ENCODE data around the gene CATSPERB. TPM values are rescaled to one million over a fixed set of nuclear protein-coding genes. Genes with fewer than 3 reads are reported as not detected.
"Not testable (repeated sequence)": the region's sequence is repeated elsewhere in the genome, so short reads cannot be mapped to it uniquely, and the experiment has no call there.

CATSPERB gene
- total RNA-seq, 2 donors from 2014 or later, result 2.2 to 2.9 TPM

GRCh38 chr14:91595736-91596135 is 136.2 kb downstream of the CATSPERB start:
- no peaks in the 10 kb centered on the region for H3K9me3 ChIP-seq

GRCh38 chr14:91593957-91594356 is 137.9 kb downstream of the CATSPERB start:
- H3K27ac ChIP-seq; H3K9ac ChIP-seq (ENCODE audit: low read depth in 2 of 2, low read length in 2 of 2); H3K9me3 ChIP-seq; DNase-seq; H3K27me3 ChIP-seq; intact Hi-C loops (cut with DNase I); H3K36me3 ChIP-seq; H3K4me3 ChIP-seq; H3K4me1 ChIP-seq: not testable (repeated sequence)

More at GRCh38 chr14:91595736-91596135, 136.2 kb downstream of the CATSPERB start:
- TF ChIP-seq, protein P1, sequence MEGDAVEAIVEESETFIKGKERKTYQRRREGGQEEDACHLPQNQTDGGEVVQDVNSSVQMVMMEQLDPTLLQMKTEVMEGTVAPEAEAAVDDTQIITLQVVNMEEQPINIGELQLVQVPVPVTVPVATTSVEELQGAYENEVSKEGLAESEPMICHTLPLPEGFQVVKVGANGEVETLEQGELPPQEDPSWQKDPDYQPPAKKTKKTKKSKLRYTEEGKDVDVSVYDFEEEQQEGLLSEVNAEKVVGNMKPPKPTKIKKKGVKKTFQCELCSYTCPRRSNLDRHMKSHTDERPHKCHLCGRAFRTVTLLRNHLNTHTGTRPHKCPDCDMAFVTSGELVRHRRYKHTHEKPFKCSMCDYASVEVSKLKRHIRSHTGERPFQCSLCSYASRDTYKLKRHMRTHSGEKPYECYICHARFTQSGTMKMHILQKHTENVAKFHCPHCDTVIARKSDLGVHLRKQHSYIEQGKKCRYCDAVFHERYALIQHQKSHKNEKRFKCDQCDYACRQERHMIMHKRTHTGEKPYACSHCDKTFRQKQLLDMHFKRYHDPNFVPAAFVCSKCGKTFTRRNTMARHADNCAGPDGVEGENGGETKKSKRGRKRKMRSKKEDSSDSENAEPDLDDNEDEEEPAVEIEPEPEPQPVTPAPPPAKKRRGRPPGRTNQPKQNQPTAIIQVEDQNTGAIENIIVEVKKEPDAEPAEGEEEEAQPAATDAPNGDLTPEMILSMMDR (IDR thresholded peaks at IDR 0.05), result no peak
- Histone ChIP-seq H3K27me3 (no peaks in the 10 kb centered on the region), H3K9ac (ENCODE audit: low read depth in 2 of 2, low read length in 2 of 2) (no peak overlapping the region), H3K4me1 (no peaks in the 10 kb centered on the region), H3K27ac (no peak overlapping the region), H3K4me3 (no peak overlapping the region), H3K36me3 (no peaks in the 10 kb centered on the region)
- intact Hi-C loops (cut with DNase I), result no loop called here
- no peak for DNase-seq

GRCh38 chr14:91586410-91586809 is 145.5 kb downstream of the CATSPERB start:
- TF ChIP-seq, protein P1 (IDR thresholded peaks at IDR 0.05), result no peak
- no peaks in the 10 kb centered on the region for H3K9me3 ChIP-seq
- no peak overlapping the region for H3K4me3 ChIP-seq
- no peaks in the 10 kb centered on the region for H3K27me3 ChIP-seq
- no peak overlapping the region for H3K27ac ChIP-seq
- DNase-seq, result no peak
- no peak overlapping the region for H3K9ac ChIP-seq (ENCODE audit: low read depth in 2 of 2, low read length in 2 of 2)
- intact Hi-C loops (cut with DNase I), result no loop called here
- H3K36me3 ChIP-seq, result no peaks in the 10 kb centered on the region
- no peaks in the 10 kb centered on the region for H3K4me1 ChIP-seq

DNA sequence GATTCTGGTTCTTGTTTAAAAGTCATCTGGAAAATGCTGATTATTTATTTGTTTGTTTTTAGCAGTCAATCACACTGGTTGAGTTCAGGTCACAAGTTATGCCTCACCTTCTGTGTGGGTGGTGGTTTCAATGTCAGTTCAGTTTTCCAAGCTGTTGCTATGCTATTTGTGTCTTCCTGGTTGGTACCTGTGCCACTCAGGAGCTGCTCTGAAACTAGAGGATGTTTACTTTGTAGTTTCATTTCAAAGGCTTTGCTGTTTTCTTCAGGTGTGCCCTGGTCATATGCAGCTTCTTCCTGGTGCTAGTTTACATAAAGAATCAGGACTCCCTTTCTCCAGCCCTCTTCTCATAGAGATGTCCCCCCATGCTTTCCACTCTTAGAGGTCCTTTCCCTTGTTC is 146.0 kb downstream of the CATSPERB start:
- Histone ChIP-seq H3K9ac (ENCODE audit: low read depth in 2 of 2, low read length in 2 of 2) (no peak overlapping the region), H3K27ac (no peak overlapping the region)
- TF ChIP-seq, protein P1 (IDR thresholded peaks at IDR 0.05), result no peak

GRCh38 chr14:91582761-91583160 is 149.1 kb downstream of the CATSPERB start:
- Histone ChIP-seq H3K9ac (ENCODE audit: low read depth in 2 of 2, low read length in 2 of 2) (no peak overlapping the region), H3K36me3 (no peaks in the 10 kb centered on the region), H3K27me3 (no peaks in the 10 kb centered on the region), H3K27ac (no peak overlapping the region), H3K4me1 (no peaks in the 10 kb centered on the region), H3K9me3 (no peaks in the 10 kb centered on the region), H3K4me3 (no peak overlapping the region)
- intact Hi-C loops (cut with DNase I), result no loop called here
- no peak for DNase-seq
- TF ChIP-seq, protein P1 (IDR thresholded peaks at IDR 0.05), result no peak

More for the DNA sequence above, 146.0 kb downstream of the CATSPERB start:
- no peak for DNase-seq
- intact Hi-C loops (cut with DNase I), result no loop called here
- Histone ChIP-seq H3K9me3 (no peaks in the 10 kb centered on the region), H3K36me3 (no peaks in the 10 kb centered on the region), H3K4me1 (no peaks in the 10 kb centered on the region), H3K4me3 (no peak overlapping the region), H3K27me3 (no peaks in the 10 kb centered on the region)

- no peak overlapping the region for H3K4me3 ChIP-seq
- no peaks in the 10 kb centered on the region for H3K4me1 ChIP-seq
- no peak overlapping the region for H3K27ac ChIP-seq
- intact Hi-C loops (cut with DNase I), result no loop called here
- H3K27me3 ChIP-seq, result no peaks in the 10 kb centered on the region
- no peak for DNase-seq
- TF ChIP-seq, protein P1 (IDR thresholded peaks at IDR 0.05), result no peak
- H3K9me3 ChIP-seq, result no peaks in the 10 kb centered on the region
- H3K9ac ChIP-seq (ENCODE audit: low read depth in 2 of 2, low read length in 2 of 2), result no peak overlapping the region
- no peaks in the 10 kb centered on the region for H3K36me3 ChIP-seq
Measured at GRCh38 chr14:91580876-91581577, 150.9 kb downstream of the CATSPERB start.

Measured in colonic mucosa (tissue), 4 donors.